Stomach (tissue), 4 donors: ENCODE measurements around the gene PLGRKT.

Experiments used
- EP300 ChIP-seq: sonication (generic); formaldehyde crosslinking; IDR thresholded peaks from one replicate; pipeline ENCODE4 v1.6.1; 2017; ENCODE audit warnings: antibody characterized with exemption
- POLR2A ChIP-seq, 4 donors: fragments of 450-650 bp; IDR thresholded peaks; one replicate each; pipeline ENCODE4 v1.6.1; 2016; ENCODE audit warnings: antibody characterized with exemption in 4 of 4, control low read depth in 2 of 4, mild to moderate bottlenecking in 1 of 4, moderate library complexity in 1 of 4
- POLR2AphosphoS5 ChIP-seq, 3 donors: sonication (generic); formaldehyde crosslinking; IDR thresholded peaks; one replicate each; pipeline ENCODE4 v1.6.1; 2016; ENCODE audit warnings: antibody characterized with exemption in 3 of 3
- TF ChIP-seq, protein P1 (sequence below), 7 experiments: fragments of 450-650 bp in 4 of 7; fragments of 200-600 bp in 3 of 7; sonication (generic) in 3 of 7; IDR thresholded peaks; one replicate each; pipeline ENCODE4 v1.5.1; 2016 to 2019; ENCODE audit warnings: antibody characterized with exemption in 7 of 7, control low read depth in 2 of 7, mild to moderate bottlenecking in 1 of 7

- TF ChIP-seq, protein P1, sequence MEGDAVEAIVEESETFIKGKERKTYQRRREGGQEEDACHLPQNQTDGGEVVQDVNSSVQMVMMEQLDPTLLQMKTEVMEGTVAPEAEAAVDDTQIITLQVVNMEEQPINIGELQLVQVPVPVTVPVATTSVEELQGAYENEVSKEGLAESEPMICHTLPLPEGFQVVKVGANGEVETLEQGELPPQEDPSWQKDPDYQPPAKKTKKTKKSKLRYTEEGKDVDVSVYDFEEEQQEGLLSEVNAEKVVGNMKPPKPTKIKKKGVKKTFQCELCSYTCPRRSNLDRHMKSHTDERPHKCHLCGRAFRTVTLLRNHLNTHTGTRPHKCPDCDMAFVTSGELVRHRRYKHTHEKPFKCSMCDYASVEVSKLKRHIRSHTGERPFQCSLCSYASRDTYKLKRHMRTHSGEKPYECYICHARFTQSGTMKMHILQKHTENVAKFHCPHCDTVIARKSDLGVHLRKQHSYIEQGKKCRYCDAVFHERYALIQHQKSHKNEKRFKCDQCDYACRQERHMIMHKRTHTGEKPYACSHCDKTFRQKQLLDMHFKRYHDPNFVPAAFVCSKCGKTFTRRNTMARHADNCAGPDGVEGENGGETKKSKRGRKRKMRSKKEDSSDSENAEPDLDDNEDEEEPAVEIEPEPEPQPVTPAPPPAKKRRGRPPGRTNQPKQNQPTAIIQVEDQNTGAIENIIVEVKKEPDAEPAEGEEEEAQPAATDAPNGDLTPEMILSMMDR (IDR thresholded peaks at IDR 0.05): no peak
- TF ChIP-seq EP300: no peak
- TF ChIP-seq POLR2AphosphoS5 (IDR thresholded peaks at IDR 0.05): no peak
- no peak for TF ChIP-seq POLR2A (IDR thresholded peaks at IDR 0.05)
Measured at GRCh38 chr9:5455181-5455580, 17.5 kb upstream of the PLGRKT start.
